HG03575 (cell line): ENCODE results near the gene FAM162A.
"Not testable (repeated sequence)": the region's sequence is repeated elsewhere in the genome, so short reads cannot be mapped to it uniquely, and the experiment has no call there.

ENCODE experiments used
- ATAC-seq: cut with Tn5 transposase; IDR thresholded peaks from one replicate; pipeline ENCODE4 v1.9.1; 2021; ENCODE audit not compliant: unreplicated experiment, insufficient number of reproducible peaks, low FRiP score; ENCODE audit errors: extremely low read depth

Gene FAM162A, protein sequence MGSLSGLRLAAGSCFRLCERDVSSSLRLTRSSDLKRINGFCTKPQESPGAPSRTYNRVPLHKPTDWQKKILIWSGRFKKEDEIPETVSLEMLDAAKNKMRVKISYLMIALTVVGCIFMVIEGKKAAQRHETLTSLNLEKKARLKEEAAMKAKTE

DNA sequence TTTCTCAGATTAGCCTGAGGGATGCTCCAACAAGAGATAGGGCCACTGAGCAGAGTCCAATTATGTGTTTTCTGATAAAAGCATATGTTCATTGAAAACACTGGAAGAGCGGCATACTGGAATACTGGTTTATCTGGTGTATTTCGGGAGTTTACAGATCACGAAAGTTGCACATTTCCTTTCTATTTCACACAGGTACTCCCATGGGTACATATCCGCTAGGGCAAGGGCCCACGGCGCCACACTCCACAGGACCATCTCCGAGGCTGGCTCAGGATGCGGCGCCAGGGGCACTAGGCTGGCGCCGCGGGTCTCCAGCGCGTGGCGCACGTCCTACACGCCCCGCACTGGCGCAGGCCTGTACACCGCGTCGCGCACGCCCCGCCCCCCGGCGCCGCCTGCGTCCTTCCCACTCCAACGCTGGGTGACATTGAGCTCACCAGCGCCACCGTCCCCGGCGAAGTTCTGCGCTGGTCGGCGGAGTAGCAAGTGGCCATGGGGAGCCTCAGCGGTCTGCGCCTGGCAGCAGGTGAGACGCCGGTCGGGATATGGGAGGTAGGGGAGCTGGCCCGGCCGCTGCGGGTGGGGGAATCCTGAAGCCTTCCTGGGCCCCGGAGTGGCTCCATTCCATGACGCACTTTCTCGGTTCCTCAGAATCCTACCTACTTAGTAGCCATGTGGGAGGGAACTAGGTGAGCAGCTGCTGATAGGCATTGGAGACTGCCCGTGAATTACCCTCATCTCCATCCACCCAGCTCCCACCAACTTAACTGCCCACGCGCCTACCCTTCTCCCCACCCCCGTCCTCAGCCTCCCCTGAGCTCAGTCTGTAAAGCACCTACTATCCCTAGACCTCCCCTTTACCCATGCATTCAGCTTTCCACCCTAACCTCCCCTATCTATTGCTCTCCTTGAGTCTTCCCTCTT is at the start of gene FAM162A:
Gene FAM162A, plus strand, starts transcription at position 412 of the 927 bp plus-strand sequence. Its CDS starts 84 bp downstream, at position 496.
- ATAC-seq = peak; percentile 60

DNA sequence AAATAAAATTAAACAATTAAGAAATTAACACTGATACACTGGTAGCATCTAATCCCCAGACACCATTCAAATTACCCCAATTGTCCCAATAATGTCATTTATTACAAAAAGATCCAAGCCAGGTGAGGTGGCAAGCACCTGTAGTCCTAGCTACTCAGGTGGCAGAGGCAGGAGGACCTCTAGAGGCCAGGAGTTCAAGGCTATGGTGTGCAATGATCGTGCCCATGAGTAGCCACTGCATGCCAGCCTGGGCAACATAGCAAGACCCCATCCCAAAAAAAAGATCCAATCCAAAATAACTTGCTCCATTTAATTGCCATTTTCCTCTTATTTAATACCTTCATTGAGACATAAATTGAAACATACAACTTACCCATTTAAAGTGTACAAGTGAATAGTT is 41.2 kb upstream of the FAM162A start:
- ATAC-seq = no peak

DNA sequence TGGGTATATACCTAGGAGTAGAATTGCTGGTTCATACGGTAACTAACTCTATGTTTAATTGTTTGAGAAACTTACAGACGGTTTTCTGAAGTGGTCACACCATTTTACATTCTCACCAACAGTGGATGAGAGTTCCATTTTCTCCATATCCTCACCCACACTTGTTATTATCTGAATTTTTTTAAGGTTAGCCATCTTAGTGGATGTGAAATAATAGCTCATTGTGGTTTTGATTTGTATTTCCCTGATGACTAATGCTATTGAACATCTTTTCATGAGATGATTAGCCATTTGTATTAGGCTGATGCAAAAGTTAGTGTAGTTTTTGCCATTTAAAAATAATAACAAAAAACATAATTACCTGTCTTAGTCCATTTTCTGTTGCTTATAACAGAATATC is 40.3 kb upstream of the FAM162A start:
- ATAC-seq = no peak

DNA sequence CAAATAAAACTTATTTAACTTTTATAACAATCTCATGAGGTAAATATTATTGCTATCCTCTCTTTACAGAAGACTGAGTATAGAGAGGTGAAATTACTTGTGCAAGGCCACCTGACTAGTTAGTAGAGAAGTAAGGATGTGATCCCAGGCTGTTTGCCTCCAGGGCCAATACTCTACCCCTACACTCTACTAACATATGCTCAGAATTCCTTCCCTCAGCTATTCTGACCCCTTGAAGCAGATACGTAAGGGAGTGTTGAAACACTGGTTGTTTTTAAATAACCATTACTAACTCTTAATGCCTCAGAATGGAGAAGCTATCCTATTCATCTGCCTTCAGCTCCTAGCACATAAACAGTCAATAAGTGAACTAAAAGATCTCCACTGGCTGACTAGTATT is 34.8 kb upstream of the FAM162A start:
- no peak for ATAC-seq

DNA sequence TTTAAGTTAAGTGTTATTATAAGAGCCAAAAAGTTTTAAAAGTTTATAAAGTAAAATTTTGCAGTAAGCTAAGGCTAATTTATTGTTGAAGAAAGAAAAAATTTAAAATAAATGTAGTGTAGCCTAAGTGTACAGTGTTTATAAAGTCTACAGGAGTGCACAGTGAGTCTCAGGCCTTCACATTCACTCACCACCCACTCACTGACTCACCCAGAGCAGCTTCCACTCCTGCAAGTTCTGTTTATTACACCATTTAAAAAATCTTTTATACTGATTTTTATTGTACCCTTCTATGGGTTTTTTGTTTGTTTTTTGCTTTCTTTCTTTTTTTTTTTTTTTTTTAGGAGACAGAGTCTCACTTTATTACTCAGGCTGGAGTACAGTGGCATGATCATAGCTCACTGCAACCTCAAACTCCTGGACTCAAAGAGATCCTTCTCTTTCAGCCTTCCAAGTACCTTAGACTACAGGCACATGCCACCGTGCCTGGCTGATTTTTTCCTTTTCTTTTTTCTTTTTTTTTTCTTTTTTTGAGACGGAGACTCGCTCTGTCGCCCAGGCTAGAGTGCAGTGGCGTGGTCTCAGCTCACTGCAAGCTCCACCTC is 33.1 kb upstream of the FAM162A start:
- no peak for ATAC-seq

DNA sequence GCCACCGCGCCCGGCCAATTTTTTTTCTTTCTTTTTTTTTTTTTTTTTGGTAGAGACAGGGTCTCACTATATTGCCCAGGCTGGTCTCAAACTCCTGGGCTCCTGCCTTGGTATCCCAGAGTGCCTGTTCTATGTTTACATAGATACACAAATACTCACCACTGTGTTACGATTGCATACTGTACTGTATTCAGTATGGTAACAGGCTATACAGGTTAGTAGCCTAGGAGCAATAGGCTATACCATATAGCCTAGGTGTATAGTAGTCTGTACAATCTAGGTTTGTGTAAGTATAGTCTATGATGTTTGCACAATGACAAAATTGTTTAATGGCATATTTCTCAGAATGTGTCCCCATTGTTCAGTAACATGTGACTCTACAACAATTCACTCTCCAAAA is 32.4 kb upstream of the FAM162A start:
- no peak for ATAC-seq

DNA sequence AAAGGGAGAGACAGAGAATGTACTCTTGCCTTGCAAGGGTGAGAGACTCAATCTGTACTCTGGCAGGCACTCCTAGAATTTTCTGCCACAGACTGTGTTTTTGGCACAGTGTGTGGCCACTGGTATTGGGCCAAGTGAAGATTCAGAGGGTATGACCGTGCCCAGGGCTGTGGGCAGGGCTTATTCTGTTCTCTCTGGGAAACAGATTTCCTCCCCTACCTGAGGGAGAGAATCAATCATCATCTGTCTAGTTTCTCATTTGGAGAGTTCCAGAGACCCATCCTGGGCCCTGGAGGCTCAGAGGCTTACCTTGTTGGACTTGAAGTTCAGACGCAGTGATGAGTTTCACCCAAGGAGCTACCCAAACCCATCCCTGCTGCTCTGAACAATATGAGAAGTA is 30.8 kb upstream of the FAM162A start:
- ATAC-seq = no peak

DNA sequence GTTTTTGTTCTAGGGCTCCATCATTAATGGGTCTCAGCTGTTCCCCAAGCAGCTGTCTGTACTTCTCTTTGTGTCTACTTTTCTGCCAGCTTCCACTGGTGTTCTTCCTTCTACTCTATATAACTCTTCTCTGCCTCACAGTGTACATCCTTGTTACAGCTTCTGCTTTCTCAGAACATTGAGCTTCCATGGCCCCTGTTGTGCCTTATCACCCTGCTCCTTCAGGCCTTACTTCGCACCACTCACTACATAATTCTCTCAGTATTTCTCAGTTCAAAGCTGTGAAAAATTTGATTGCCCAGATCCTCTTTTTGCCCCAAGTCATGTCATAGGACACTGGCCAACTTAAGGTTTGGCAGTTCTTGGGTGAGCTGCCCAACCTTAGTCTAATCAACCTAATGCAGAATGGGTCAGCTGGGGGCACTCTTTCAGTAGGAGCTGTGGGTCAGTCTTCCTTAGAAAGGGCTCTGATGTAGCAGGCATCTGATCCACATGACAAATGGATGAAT is 30.0 kb upstream of the FAM162A start:
- no peak for ATAC-seq

DNA sequence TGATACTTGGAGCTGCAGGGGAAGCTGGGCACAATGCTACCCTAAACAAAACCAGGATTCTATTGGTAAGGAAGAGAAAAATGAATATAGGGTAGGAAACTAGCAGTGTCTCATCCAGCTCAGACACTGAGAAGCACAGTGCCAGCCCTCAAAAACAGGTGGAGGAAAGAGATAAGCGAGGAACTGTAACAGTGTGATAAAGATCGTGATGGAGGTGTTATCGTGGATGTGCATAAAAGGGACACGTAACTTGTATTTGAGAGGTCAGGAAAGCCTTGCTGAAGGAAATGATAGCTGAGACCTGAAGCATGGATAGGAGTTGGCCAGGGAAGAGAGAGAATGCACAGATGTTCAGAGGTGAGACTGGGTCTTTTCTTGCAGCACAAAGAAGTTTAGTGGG is 28.4 kb upstream of the FAM162A start:
- no peak for ATAC-seq

DNA sequence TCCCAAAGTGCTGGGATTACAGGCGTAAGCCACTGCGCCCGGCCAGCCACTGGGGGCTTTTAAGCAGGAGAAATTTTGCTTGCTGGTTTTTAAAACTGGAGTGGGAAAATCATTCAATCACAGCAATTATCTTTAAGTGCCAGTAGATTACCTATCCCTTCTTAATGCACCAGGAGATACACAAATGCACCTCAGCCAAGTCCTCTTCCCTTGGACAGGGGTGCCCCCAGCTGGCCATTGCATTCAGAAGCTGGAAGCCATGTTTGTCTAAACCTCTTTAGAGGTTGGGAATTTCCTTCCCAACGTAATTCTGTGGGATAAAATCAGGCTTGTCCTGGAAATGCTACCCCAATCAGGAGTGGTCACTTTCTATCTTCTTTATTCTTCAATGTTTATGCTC is 27.6 kb upstream of the FAM162A start:
- ATAC-seq = no peak

DNA sequence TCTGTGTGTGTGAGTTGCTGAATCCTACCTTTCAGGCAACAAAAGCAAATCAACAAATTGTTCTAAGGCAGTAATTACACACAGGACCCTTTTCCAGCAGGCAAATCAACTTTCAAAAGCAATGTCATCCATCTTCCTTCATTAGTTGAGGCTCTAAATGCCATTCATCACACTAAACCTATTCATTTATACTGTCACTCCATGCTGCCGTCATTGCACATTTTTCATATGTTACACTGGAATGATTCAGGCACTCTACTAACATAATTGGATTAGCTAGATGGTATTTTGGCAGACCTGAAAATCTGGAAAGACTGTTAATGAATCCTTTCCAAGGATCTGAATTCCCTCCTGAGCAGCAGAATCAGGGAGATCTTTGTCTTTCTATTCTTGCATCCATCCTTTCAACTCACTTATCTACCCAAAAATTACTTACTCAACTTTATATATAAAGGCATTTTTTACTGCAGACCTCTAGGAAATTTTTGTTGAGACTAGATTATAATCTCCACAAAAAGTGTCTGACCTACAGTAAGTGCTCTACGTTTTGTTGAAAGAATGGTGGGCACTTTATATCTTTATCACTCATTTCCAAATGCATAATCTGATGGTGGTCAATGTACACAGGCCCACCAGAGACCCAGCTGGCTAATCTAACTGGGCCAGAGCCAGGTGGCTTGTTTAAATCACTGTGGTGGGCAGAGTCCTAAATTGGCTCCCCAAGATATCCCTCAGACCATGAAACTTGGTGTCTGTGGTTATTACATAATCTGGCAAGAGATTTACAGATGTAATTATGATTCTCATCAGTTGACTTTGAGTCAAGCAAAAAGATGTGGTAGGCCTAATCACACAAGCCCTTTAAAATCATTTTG is 25.9 kb upstream of the FAM162A start:
- no peak for ATAC-seq

DNA sequence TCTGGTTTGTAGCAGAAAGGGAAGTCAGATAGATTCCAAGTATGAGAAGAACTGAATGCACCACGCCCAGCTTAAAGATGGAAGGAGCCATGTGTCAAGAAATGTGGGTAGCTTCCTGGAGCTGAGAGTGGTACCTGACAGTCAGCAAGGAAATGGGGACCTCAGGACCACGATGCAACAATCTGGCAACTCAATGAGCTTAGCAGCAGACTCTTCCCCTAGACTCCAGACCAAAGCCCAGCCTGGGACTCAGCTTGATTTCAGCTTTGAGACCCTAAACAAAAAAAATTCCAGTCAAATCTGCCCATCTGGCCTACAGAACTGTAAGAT is 25.3 kb upstream of the FAM162A start:
- ATAC-seq = no peak

DNA sequence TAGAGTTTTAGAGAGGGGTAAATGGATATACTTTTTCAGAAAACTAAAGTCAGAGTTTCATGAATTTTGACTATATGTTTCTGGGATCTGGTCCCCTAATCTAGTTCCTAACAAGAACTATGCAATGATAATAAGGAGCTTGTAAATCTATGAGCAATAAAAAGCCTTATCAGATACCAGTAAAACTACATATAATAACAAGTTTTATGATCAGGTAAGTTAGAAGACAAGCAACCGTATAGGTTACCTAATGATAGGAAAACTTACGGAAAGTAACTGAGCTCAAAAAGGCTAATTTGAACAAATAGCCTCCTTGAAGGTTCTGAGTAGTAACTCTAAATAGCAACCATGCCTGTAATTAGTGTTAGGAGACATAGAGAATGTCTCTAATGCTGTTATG is 22.0 kb upstream of the FAM162A start:
- no peak for ATAC-seq

DNA sequence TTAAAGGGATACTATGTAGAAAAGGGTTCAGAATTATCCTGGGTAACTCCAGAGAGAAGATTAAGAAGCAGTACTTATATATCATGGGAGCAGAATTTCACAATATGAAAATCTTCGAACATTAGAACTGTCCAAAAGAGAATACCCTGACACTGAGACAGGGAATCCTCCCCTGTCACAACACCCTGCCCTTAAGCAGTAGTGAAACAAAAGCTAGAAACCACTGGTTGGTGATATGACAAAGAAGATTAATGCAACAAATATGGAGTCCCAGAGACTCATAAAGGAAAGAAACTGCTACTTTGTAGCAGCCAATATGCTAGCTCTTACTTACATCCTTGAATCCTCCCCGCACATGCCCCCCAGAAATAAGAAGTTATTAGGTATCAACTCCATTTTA is 19.5 kb upstream of the FAM162A start:
- ATAC-seq = no peak

DNA sequence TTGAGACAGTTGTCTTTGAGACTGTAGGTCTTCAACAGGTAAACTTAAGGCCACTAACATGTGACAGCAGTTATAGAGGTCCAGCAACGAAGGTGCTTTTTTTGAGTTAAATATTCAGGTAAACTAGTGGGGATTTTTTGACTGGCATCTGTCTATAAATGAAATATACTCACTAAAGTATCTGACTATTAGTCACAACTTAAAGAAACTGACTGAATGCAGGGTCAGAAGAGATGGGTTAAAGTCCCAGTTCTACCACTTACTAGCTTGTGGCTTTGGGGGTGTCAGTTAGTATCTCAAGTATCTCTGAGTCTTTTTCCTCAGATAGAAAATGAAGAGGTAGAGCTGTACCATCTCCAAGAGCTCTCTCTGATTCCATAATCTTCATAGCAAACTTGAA is 18.9 kb upstream of the FAM162A start:
- no peak for ATAC-seq

DNA sequence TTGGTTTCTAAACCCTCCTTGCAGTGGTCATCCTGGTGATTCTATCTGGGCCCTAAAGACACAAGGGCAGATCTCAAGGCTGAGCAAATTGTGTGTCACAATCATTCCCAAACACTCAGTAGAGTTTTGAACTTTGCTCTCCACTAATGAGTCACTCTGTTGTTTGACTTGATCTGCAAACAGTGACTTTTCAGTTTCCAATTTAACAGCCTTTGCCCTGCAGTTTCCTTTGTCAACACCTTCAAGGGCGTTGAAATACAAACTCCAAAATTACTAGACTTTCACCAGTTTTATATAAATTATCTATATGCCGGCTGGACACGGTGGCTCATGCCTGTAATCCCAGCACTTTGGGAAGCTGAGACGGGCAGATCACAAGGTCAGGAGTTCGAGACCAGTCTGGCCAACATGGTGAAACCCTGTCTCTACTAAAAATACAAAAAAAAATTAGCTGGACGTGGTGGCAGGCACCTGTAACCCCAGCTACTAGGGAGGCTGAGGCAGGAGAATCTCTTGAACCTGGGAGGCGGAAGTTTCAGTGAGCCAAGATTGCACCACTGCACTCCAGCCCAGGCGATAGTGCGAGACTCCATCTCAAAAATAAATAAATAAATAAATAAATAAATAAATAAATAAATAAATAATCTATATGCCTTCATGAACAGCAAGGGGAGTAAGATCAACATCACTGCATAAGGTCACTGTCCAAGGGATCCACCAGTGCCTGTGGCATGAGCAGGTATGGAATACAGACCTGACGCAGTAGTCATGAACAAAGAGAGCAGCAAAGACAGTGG is 18.2 kb upstream of the FAM162A start:
- not testable (repeated sequence) for ATAC-seq

DNA sequence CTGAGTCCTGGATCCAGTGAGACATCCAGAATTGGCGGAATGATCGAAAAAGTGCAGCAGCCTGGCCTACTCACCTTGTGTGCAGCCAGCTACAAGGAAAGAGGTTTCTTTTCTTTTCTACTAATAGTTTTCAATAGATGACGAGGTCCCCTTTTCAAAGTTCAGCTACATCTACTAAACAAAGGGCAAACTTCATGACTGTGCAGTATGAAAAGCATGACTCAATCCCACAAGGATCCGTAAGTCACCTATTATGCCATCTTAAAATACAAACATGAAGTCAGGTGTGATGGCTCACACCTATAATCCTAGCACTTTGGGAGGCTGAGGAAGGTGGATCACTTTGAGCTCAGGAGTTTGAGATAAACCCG is 17.6 kb upstream of the FAM162A start:
- no peak for ATAC-seq

DNA sequence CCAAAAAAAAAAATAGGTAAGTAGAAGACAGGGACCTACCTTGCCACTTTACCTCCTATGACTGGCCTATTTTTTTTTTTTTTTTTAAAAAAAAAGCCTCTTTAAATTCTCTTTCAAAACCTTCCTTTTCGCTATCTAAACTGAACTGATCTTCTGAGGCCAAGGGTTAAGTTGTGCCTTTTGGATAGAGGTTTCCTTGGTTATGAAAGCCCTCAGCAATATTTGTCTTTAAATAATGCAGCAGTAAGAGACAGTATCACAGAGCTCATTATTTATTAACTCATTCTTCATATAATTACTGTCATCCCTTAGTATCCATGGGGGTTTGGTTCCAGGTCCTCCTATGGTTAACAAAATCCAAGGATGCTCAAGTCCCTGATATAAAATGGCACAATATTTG is 9.9 kb upstream of the FAM162A start:
- no peak for ATAC-seq

DNA sequence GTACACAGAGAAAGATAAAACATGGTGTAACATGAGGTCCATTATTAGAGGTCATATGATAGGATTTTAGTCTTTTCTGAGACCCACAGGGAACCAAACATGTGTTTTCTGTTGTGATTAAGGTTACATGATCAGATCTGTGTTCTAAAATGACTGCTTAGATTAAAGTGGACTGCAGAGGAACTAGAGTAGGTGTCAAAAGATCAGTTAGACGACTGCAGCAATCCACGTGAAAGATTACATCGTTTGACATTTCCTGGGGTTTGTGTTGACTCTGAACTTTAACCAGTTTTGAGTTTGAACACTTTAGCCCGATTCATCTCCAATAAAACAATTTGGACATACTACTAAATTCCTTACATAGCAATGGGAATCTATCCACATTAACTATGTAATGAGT is 6.0 kb upstream of the FAM162A start:
- no peak for ATAC-seq
